GM19452 (cell line): ENCODE data around the gene ALDOA.
"Not testable (repeated sequence)": the region's sequence is repeated elsewhere in the genome, so short reads cannot be mapped to it uniquely, and the experiment has no call there.

ENCODE experiments used
- ATAC-seq: cut with Tn5 transposase; IDR thresholded peaks from one replicate; pipeline ENCODE4 v1.9.1; 2021; ENCODE audit not compliant: unreplicated experiment

Gene ALDOA

DNA sequence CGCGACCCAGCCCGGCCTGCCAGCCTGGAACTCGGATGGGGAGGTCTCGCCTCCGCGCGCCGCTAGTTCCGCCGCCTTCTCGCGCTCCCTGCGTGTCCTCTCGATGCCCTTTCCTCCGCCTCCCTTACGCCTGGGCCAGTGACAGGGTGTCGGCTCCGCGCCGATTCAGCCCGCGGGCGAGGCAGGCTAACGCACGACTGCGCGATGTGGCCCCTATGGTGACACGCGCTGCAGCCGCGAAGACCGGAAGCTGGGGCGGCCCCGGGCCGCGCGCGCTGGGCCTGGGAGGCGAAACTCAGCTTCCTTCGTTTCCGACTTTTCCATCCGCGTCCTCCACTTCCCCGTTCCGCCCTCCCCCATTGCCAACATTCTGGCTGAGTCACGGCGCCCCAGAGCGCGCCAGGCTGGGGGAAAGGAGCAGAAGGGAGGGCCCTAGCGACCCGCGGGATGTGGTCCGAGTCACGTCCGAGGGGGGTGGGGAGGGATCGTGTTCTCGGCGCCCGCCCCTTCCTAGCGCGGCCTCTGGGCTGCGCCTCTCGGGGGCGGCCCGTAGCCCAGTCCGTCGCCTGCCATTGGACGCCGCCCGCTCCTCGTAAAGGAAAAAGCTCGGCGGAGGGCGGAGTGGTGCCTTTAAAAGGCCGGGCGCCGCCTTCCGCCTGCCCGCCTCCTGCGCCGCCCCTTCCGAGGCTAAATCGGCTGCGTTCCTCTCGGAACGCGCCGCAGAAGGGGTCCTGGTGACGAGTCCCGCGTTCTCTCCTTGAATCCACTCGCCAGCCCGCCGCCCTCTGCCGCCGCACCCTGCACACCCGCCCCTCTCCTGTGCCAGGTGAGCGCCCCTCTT lies at the start of gene ALDOA:
TSS of gene ALDOA (plus strand) at position 659 of the 841 bp plus-strand sequence. CDS start 1,138 bp downstream, outside the sequence.
- ATAC-seq, result peak; percentile 76

DNA sequence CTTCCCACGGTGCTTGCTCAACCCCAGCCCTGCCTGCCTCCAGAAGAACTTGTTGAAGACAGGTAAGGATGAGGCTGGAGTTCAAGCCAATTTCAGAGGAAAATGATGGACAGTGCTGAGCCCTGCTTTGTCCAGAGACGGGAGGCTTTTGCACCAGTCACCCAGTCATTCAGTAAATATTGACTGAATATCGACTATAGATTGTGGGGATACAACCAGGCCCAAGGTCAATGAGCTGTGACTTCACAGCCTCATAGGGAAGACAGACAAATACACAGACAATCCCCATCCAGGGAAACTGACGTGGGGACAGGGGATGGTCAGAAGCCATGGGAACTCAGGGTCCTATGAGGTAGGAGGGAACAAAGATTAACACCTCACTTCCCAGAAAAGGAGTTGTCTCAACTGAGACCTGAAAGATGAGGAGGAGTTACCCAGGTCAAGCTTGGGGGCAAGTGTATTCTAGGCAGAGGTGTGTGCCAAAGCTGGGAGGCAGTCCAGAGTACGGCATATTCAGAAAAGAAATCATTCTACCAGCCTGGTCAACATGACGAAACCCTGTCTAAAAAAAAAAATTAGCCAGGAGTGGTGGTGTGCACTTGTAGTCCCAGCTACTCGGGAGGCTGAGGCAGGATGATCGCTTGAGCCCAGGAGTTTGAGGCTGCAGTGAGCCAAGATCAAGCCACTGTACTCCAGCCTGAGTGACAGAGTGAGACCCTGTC lies 48.8 kb upstream of the ALDOA start:
- ATAC-seq, result no peak

DNA sequence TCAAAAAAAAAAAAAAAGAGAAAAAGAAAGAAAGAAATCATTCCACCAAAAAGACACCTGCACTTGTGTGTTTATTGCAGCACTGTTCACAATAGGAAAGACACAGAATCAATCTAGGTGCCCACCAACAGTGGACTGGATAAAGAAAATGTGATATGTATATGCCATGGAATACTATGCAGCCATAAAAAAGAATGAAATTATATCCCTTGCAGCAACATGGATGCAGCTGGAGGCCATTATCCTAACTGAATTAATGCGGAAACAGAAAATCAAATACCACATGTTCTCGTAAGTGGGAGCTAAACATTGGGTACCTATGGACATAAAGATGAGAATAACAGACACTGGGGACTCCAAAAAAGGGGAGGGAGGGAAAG lies 48.3 kb upstream of the ALDOA start:
- no peak for ATAC-seq

DNA sequence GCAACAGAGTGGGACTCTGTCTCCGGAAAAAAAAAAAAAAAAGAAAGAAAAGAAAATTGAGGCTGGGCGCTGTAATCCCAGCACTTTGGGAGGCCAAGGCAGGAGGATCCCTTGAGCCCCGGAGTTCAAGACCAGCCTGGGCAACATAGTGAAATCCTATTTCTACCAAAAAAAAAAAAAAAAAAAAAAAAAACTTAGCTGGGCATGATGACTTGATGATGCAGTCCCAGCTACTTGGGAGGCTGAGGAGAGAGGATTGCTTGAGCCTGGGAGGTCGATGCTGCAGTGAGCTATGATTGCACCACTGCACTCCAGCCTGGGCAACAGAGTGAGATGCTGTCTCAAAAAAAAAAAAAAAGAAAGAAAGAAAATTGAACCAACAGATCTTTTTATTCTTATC lies 47.6 kb upstream of the ALDOA start:
- not testable (repeated sequence) for ATAC-seq

DNA sequence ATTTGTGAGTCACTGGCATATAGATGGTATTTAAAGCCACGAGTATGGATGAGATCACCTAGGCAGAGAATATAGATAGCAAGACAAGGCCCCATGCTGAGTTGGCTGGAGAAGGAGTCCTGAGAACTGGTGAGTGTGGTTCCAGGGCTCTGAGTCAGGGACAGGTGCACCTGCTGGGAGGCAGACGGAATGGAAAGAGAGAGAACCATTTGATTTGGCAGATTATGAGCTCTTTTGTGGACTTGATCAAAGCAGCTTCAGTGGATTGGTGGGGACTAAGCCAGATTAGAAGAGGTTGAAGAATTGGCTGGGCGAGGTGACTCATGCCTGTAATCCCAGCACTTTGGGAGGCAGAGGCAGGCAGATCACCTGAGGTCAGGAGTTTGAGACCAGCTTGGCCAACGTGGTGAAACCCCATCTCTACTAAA lies 46.8 kb upstream of the ALDOA start:
- no peak for ATAC-seq

DNA sequence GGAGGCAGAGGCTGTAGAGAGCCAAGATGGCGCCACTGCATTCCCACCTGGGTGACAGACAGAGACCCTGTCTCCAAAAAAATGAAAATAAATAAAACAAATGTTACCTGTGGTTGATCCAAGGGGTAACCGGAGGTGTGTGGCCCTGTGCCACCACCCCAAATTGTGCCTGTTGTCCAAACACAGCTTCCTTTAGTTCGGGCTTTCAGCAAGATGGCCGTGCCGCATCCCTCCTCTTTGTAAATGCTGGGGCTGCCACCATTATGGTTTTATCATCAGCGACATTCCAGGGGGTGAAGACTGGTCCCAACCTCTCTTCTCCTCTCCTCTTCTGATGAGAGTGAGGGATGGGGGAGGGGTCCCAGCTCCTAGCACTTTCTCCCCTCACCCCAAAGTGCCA lies 42.7 kb upstream of the ALDOA start, which contains the start of gene C16orf92:
TSS of gene C16orf92 (plus strand) at position 312 of the 400 bp plus-strand sequence. CDS start 143 bp downstream, outside the sequence.
- ATAC-seq, result no peak

DNA sequence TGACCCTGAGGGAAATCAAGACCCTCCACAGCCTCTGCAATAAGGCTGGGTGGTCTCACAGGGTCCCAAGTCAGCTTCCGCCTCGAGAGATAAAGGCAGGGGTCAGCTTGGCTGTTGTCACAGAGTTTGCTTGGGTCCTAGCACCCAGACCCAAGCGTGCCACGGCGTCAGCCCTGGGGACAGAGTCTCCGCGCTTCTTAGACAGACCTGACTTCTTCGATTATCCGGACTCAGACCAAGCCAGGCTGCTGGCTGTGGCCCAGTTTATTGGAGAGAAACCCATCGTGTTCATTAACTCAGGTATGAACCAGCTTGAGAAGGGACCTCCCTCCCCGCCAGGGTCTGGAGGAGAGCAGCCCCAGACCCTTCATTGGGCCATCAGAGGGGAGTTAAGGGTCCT lies 42.0 kb upstream of the ALDOA start:
- no peak for ATAC-seq

DNA sequence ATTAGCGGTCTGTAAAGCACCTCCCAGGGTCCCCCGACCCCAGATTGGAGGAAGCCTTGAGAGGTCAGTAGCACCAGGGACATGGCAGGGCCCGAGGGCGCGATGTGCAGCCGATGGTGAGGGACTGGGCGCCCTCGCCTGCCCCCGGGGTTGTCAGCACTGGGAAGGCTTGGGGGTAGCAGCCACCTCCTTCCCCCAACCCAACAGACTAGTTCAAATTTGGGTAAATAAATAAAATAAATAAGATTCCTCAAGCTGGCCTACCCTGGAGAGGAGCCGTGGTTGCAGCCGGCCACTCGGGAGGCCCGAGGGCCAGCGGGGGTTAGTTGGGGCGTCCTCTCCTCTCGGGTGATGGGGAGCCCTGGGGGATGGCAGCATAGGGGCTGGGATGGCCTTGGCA lies 41.1 kb upstream of the ALDOA start:
- no peak for ATAC-seq

DNA sequence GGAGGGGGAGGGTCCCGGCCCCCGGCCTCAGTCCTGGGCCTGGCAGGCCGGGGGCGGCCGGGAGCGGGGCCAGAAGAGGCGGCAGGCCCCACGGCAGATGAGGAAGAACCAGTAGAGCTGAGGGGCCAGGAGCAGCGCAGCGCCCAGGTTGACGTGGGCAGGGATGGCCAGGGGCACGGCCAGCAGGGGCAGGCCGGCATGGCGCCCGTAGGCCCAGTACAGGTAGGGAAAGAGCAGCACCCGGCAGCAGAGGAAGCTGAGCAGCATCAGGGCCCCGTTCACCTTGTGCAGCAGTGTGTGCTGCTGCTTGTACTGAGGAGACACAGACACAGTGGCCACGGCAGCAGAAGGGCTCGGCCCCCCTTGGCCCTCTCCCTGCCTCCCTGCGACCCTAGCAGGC lies 40.4 kb upstream of the ALDOA start:
- no peak for ATAC-seq

DNA sequence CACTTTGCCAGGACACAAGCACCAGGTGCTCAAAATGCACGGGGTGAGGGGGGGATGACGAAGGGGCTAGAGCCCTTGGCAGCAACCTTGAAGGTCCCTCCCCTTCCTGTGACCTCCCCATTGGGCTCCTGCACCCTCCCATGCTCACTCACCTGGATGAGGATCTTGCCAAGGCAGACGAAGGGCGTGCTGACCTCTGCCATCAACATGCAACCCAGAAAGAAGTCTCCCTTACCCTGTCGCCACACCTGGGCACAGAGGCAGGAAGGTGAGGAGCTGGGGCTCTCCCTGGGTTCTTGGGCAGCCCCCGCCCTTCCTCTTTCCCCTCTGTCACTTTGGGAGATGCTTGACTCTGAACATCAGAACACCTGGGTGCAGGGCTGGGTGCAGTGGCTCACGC lies 40.0 kb upstream of the ALDOA start:
- no peak for ATAC-seq

DNA sequence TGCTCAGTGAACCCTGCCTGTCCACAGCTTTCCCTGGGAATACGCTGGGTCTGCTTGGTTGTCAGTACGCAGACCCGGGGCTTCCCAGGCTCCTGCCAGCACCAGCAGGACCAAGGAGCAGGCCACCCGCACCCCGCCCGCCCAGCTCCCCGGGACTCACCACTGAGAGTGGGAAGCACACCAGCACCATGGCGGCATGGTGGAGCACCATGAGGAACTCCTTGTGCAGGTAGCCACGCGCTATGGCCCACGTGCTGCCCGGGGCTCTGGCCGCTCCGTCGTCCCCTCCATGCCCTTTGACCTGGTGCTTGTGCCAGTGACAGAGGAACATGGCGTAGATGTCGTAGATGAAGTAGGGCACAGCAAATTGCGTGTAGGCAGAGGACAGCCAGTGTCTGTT lies 39.1 kb upstream of the ALDOA start:
- no peak for ATAC-seq

DNA sequence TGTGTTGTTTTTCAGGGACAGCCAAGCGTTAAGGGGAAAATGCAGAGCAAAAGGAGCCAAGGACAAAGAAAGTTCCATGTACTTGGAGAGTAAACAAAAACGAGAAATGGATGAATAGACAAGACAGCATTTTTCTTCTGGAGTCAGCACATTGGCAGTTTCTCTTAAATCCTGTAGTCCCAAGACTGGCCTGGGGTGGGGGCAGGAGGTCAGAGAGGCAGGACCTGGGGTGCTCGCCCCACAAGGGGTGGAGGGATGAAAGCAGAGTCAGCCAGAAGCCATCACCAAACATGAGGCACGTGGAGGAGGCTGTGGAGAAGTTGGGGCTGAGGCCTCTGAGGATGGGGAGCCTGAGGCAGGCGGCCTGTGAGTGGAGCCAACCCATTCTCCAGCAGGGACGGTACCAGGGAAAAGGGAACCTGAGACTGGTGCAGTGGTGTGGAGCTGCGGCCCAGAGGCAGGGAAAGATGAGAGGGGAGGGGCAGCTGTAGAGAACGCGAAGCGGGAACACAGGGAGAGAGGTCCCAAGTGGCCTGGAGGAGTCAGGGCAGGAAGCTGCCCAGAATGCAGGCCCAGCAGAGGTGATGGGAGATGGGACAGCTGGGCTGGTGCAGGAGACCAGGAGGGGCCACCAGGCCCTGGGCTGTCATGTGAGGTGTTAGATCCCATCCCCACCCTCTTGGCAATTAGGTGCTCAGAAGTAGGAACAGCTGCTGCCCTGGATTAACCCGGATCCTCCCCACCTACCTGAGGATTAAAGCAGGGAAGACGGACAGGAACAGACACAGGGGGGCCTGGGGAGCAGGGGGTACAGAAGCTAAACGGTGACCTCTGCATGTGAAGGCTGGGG lies 37.7 kb upstream of the ALDOA start:
- no peak for ATAC-seq

DNA sequence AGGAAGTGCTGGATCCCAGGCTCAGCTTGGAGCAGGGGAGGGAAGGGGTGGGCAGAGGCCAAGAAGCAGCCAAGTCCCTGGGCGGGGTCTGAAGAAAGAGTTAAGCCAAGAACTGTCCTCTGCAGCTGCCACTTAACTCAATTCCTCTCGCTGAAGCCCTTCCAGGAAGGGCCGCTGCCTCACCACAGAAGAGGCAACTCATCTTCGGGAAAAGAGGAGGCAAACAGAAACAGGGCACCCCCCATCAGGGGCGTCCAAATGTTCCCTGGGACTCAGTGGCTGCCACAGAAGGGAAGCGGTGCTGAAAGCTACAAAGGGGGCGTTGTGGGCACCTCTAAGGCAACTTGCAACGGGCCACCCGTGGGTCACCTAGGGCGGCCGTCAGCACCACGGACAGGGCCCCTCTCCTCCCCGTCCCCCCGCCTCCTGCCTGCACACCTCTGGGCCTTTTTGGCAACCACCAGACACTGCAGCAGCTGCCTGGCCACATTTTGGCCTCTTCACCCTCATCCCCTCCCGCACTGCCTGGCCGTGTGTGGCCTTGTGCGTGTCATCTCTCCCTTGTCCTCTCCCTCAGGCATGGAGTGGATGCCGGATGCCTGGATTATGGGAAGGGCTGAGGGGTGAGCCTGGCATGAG lies 37.0 kb upstream of the ALDOA start:
- ATAC-seq, result no peak

DNA sequence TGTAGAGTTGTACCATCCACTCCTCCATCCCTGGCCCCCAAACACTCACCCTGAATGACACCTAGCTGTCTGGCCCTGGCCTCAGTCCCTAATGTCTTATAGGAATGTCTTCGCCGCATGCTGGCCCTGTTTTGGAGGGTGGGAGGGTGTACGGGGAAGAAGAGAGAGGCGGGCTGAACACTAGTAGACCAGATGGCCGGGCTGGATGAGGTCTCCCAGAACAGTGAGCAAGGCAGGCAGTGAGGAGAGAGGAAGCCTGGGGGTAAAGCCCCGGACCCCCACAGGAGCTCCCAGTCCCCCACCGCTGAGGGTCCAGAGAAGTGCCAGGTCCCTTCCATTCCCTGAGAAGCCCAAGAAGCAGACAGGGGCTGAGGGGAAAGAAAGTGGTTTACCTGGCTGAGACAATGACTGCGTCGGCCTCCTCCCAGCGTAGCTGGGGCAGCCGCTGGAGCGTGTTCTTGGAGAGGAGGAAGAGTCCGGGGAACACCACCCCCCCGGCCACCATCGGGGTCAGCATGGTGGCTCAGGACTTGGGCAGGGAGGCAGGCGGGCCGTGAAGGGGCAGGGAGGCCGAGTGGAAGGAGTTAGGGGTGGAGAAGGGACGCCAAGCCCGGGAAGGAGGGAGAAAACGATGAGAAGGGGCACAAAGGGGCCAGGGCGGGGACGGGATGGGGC lies 35.4 kb upstream of the ALDOA start:
- ATAC-seq, result no peak

DNA sequence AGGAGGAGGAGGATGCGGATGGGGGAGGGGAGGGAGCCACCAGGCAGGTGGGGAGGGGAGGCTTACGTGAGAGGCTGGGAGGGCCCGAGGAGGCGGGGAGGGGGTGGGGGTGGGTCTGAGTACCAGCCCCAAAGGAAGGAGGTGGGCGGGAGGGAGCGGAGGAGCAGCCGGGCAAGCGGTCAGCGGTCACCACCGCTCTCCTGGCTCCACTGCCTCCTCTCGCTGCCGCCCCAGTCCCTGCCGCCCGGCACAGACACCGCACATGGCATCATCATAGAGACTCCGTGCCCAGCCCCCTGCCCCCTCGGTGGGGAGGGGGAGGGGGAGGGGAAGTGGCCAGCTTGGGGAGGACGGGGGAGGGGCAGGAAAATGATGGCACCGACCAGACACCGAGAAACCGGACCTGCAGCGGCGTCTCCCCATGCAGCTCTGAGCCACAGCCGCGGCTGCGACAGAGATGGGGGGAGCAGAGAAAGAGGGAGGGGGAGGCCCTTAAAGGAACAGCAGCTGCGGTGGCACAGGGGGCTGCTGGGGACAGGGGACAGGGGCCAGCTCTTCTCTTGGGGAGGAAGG lies 34.6 kb upstream of the ALDOA start, which contains the start of gene TLCD3B:
TSS of gene TLCD3B (minus strand) at position 431 of the 573 bp plus-strand sequence. CDS start 744 bp downstream, outside the sequence.
- no peak for ATAC-seq

DNA sequence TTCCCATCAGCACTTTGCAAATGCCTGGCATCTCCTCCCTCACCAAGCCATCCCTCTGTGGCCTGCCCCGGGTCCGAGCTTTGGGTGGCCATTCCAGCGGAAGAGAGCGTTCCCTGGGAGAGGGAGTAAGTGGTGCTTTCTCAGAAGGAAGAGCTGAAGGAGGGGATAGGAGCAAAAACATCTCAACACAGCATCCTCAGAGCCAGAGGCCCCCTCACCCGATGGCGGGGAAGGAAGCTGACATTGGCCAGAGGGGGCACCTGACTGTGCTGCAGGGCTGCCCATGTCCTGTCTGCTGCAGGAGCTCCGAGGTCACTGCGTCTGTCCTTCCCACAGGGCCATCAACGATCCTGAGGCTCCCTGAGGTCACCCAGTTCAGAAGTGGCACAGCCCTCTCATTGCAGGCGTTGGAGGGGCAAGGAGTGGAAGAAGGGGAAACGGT lies 34.1 kb upstream of the ALDOA start:
- no peak for ATAC-seq

DNA sequence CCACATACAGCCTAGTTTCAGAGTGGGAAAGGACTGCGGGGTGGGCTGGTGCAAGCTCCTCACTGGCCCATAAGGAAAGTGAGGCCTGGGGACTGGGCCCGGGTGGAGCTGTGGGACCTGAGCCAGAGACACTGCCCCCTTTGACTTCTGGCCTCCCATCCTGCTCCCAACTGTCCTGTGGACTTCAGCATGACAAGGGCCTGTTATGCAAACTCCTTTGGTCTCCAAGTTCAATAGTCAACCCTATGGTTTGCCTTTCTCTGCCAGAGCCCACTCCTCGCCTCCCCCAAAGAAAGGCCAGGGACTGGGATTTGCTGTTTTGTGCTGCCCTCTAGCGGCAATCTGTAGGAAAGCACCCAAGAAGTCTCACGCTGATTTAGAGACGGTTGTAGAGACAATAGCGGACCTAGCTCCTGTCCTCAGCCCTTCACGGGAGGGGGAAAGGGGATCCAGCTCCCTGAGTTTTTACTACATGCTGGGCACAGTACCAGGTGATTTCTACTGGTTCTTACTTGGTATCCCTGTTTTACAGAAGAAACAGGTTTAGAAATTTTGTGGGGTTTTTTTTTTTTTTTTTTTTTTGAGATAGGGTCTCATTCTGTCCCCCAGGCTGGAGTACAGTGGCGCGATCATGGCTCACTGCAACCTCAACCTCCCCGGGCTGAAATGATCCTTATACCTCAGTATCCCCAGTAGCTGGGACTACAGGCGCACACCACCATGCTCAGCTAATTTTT lies 33.3 kb upstream of the ALDOA start:
- ATAC-seq, result no peak

DNA sequence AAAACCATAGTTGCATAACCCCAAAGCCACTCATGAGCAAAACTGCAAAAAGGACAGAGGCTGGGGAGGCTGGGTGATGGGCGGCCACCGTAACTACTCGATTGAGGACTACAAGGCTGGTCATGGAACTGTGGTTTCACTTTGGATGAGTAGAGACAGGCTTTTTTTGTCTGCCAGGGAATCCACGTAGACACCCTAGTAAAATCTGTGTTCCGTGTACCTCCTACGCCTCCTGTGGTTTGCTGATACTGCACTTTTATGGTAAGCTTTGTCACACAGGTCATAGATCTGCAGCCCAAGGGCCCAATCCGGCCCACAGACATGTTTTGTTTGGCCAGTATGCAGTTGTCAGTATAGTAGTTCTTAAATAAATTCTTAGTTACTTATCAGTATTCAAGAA lies 32.3 kb upstream of the ALDOA start:
- ATAC-seq, result no peak

DNA sequence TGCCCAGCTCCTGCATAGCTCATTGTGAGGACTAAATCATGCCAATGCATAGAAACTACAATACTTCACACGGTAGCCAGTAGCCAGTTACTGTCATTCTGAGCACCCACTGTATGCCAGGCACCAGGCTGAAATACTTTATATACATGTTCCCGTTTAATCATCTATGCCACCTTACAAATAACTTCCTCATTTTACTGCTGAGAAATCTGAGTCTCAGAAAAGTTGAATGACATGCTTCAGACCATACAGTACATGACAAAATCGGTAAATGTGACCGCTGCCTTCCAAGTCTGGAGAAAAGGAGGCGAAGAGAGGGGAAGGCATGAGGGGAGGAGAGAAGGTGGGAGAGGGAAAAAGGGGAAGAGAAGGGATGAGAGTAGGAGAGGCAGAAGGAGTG lies 25.3 kb upstream of the ALDOA start:
- ATAC-seq, result no peak
